PC-3 (cell line): ENCODE results near the gene TMEM259. TPM values are rescaled to one million over a fixed set of nuclear protein-coding genes. Genes with fewer than 3 reads are reported as not detected.

Experiments
- ATAC-seq: fragments of 200-7000 bp; cut with Tn5 transposase; 2 replicates; pipeline ENCODE4 v1.9.1; 2020; ENCODE audit warnings: mild to moderate bottlenecking, moderate library complexity
- Bru-seq: library from RNA; stranded (reverse); fragments of 400-500 nt; gene quantifications from one replicate; lab custom pipeline; 2021; lab: Mats Ljungman, UMichigan
- BruChase-seq, 2 experiments: library from RNA; stranded (reverse); fragments of 400-500 nt; gene quantifications; one replicate each; lab custom pipeline; 2021; lab: Mats Ljungman, UMichigan
- BruUV-seq: library from RNA; stranded (reverse); fragments of 400-500 nt; replicated peaks from 2 replicates; lab custom pipeline; 2021; lab: Mats Ljungman, UMichigan
- CTCF ChIA-PET: fragments of 300-600 bp; sonication (Branson Sonifier 250); formaldehyde crosslinking; loops from one replicate; lab custom pipeline; 2022; ENCODE audit warnings: antibody characterized with exemption; lab: Charles Lee
- POLR2A ChIA-PET: fragments of 300-600 bp; sonication (Branson Sonifier 250); formaldehyde crosslinking; loops from one replicate; lab custom pipeline; 2022; ENCODE audit warnings: antibody characterized with exemption; ENCODE audit not compliant: unreplicated experiment; lab: Charles Lee
- DNase-seq: peaks from one replicate; pipeline ENCODE4 v3.0.0-alpha.2; 2015
- H2AFZ ChIP-seq: fragments of 300-600 bp; sonication (generic); 2 replicates; pipeline ENCODE4 v1.6.0; 2016; ENCODE audit warnings: antibody characterized with exemption, low read length
- H3F3A ChIP-seq: fragments of 300-600 bp; sonication (generic); one replicate; pipeline ENCODE4 v1.6.0; 2017; ENCODE audit warnings: antibody characterized with exemption, low read length, control low read depth, mild to moderate bottlenecking; ENCODE audit not compliant: unreplicated experiment
- H3K27ac ChIP-seq: fragments of 300-600 bp; sonication (generic); 2 replicates; pipeline ENCODE4 v1.5.1; 2016; ENCODE audit warnings: mild to moderate bottlenecking, low read length
- H3K27me3 ChIP-seq: fragments of 300-600 bp; sonication (generic); 2 replicates; pipeline ENCODE4 v1.6.1; 2016; ENCODE audit warnings: low read length, mixed read lengths
- H3K36me3 ChIP-seq: fragments of 300-600 bp; sonication (generic); 2 replicates; pipeline ENCODE4 v1.6.1; 2016; ENCODE audit warnings: low read depth, mixed run types, low read length, mixed read lengths
- H3K4me1 ChIP-seq: fragments of 300-600 bp; sonication (generic); 2 replicates; pipeline ENCODE4 v1.5.1; 2016; ENCODE audit warnings: low read length; ENCODE audit not compliant: insufficient read depth
- H3K4me2 ChIP-seq: fragments of 300-600 bp; sonication (generic); 2 replicates; pipeline ENCODE4 v1.6.0; 2016; ENCODE audit warnings: low read length
- H3K4me3 ChIP-seq: fragments of 300-600 bp; sonication (generic); 2 replicates; pipeline ENCODE4 v1.5.1; 2016; ENCODE audit warnings: mild to moderate bottlenecking, low read length, mixed read lengths
- H3K79me2 ChIP-seq: fragments of 300-600 bp; sonication (generic); 2 replicates; pipeline ENCODE4 v1.6.1; 2017; ENCODE audit warnings: low read length, mixed read lengths
- H3K9ac ChIP-seq: fragments of 300-600 bp; sonication (generic); 2 replicates; pipeline ENCODE4 v1.6.0; 2016; ENCODE audit warnings: mild to moderate bottlenecking, low read length
- H3K9me2 ChIP-seq: fragments of 300-600 bp; sonication (generic); replicated peaks from 2 replicates; pipeline ENCODE4 v1.6.1; 2016; ENCODE audit warnings: mixed run types, low read length, mixed read lengths
- H3K9me3 ChIP-seq: fragments of 300-600 bp; sonication (generic); 2 replicates; pipeline ENCODE4 v1.6.1; 2016; ENCODE audit warnings: low read length, mixed read lengths
- H4K20me1 ChIP-seq: fragments of 300-600 bp; sonication (generic); 2 replicates; pipeline ENCODE4 v1.6.1; 2016; ENCODE audit warnings: low read length, mixed read lengths
- EZH2 ChIP-seq: fragments of 300-600 bp; sonication (generic); IDR thresholded peaks from one replicate; pipeline ENCODE4 v1.6.1; 2017; ENCODE audit warnings: antibody characterized with exemption, mild to moderate bottlenecking, low read length; ENCODE audit not compliant: unreplicated experiment
- EZH2phosphoT487 ChIP-seq: fragments of 300-600 bp; sonication (generic); IDR thresholded peaks from 2 replicates; pipeline ENCODE4 v1.6.1; 2018; ENCODE audit warnings: mild to moderate bottlenecking, antibody characterized with exemption, low read length, borderline replicate concordance
- intact Hi-C: fragments of 100-400 bp; cut with micrococcal nuclease; formaldehyde crosslinking; loops from 2 replicates; pipeline ENCODE4 v1.9.0; 2023
- long read RNA-seq: library from polyadenylated mRNA; unstranded; transcript quantifications from one replicate; pipeline ENCODE4 v2.0.0, GENCODE V29; 2021; ENCODE audit not compliant: unreplicated experiment
- total RNA-seq: library from RNA; depleted of rRNA; stranded (reverse); fragments of >200 nt; gene quantifications from 2 replicates; pipeline ENCODE4 v1.2.3, GENCODE V29; 2014; rRNA removed
- TF ChIP-seq, protein P1 (sequence below): fragments of 300-600 bp; sonication (generic); conservative IDR thresholded peaks from 2 replicates; pipeline ENCODE4 v1.5.1; 2017; ENCODE audit warnings: antibody characterized with exemption, low read depth, mild to moderate bottlenecking, low read length

Gene TMEM259
- total RNA-seq = 136 and 162 TPM in 2 replicates
- Bru-seq, nascent RNA = percentile 61 among the genes with signal in this experiment
- percentile 80 among the genes with signal in this experiment for BruChase-seq, experiment 1, labeled RNA remaining after a 6-hour chase
- BruChase-seq, experiment 2, labeled RNA remaining after a 2-hour chase = percentile 77 among the genes with signal in this experiment
- long read RNA-seq, transcript TMEM259-202 (11 exons, 2,748 nt) = minor isoform, 142 of 695 reads
- long read RNA-seq, transcript TMEM259-208 (1 exons, 1,637 nt) = major isoform, 212 of 695 reads
- long read RNA-seq, transcript TMEM259-204 (6 exons, 626 nt) = minor isoform, 6 of 695 reads
- long read RNA-seq, transcript TMEM259-211 (11 exons, 2,753 nt) = minor isoform, 7 of 695 reads
- long read RNA-seq, partial matches to known transcripts = 66 of 695 reads
- long read RNA-seq, other reads (novel, unspliced or antisense) = 261 of 695 reads

DNA sequence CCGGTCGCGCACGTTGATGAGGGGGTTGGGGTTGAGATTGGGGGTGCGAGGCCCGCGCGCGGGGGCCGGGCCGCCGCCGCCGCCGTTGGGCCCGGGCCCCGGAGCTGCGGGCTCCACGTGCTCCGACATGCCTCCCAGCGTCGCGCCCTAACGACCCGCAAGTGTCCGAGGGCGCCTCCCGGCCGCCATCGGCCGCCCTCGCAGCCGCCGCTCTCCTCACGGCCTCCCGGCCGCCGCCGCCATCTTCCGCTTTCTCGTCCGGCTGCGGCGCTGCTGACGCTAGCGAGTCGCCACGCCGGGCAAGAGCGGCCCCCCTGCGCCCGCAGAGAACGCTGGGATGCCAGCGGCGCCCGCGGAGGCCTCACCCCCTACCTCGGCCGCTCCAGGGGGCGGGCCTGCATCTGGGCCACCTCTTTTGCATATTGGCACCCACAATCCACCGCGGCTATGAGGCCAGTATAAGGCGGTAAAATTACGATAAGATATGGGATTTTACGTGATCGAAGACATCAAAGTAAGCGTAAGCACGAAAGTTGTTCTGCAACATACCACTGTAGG, at the start of gene TMEM259:
TSS of gene TMEM259 (minus strand) at position 256 of the 558 bp plus-strand sequence. CDS start at position 129, 127 bp downstream.
- Histone ChIP-seq H3K27ac (peak within 1 kb of the TSS; percentile 39), H3K27me3 (no peaks in the 10 kb centered on the region), H3K9me2 (no peaks in the 10 kb centered on the region), H3K4me3 (peak within 1 kb of the TSS; percentile 93), H3K36me3 (no peaks in the 10 kb centered on the region), H4K20me1 (peaks cover 40% of the 10 kb centered on the region), H3K4me2 (peak within 1 kb of the TSS; percentile 97), H3K9me3 (no peaks in the 10 kb centered on the region), H3F3A (no peaks in the 10 kb centered on the region), H2AFZ (0 out of 2 replicates have a peak within 1 kb of the TSS, but pooled peaks have one; percentile 12), H3K4me1 (peaks cover 22% of the 10 kb centered on the region), H3K9ac (peak within 1 kb of the TSS; percentile 92), H3K79me2 (peaks cover 50% of the 10 kb centered on the region)
- TF ChIP-seq EZH2phosphoT487 = no peak
- no peak for TF ChIP-seq EZH2
- TF ChIP-seq, protein P1, sequence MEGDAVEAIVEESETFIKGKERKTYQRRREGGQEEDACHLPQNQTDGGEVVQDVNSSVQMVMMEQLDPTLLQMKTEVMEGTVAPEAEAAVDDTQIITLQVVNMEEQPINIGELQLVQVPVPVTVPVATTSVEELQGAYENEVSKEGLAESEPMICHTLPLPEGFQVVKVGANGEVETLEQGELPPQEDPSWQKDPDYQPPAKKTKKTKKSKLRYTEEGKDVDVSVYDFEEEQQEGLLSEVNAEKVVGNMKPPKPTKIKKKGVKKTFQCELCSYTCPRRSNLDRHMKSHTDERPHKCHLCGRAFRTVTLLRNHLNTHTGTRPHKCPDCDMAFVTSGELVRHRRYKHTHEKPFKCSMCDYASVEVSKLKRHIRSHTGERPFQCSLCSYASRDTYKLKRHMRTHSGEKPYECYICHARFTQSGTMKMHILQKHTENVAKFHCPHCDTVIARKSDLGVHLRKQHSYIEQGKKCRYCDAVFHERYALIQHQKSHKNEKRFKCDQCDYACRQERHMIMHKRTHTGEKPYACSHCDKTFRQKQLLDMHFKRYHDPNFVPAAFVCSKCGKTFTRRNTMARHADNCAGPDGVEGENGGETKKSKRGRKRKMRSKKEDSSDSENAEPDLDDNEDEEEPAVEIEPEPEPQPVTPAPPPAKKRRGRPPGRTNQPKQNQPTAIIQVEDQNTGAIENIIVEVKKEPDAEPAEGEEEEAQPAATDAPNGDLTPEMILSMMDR = no peak
- POLR2A ChIA-PET = interaction anchor here (0.6 kb wide), 2 partner anchors 160 to 172 kb away, joined by 3 read pairs; no protein-coding TSS in a partner anchor
- CTCF ChIA-PET = no interaction called here
- BruUV-seq = no TSS peak
- DNase-seq (peak; percentile 93), ATAC-seq (peak; percentile 76)
- intact Hi-C loops = no loop called here

DNA sequence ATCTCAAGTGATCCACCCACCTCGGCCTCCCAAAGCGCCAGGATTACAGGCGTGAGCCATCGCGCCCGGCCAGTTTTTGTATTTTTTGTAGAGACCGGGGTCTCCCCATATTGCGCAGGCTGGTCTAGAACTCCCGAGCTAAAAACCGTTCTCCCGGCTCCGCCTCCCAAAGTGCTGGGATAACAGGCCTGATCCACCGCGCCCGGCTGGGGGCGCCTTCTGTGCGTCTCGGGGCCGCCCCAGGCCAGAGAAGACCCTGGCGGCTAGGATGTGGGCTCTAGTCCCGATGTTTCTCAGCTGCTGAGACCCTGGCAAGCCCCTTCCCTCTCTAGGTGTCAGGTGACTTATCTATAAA, 49.6 kb upstream of the TMEM259 start:
- intact Hi-C loops = no loop called here
- no peaks in the 10 kb centered on the region for H3K9me2 ChIP-seq
- no peak overlapping the region for H3K4me2 ChIP-seq
- ChIA-PET POLR2A (no interaction called here), CTCF (no interaction called here)
- no peaks in the 10 kb centered on the region for H3F3A ChIP-seq
- no peak overlapping the region for H3K9ac ChIP-seq
- no peak overlapping the region for H3K27ac ChIP-seq
- 0 out of 2 replicates have a peak, but pooled peaks cover 4% of the 10 kb centered on the region for H3K79me2 ChIP-seq
- no peak overlapping the region for H3K4me3 ChIP-seq
- TF ChIP-seq, protein P1 = no peak
- TF ChIP-seq EZH2phosphoT487 = no peak
- TF ChIP-seq EZH2 = no peak
- no peaks in the 10 kb centered on the region for H3K36me3 ChIP-seq
- H4K20me1 ChIP-seq = no peaks in the 10 kb centered on the region
- H2AFZ ChIP-seq = no peak overlapping the region
- no TSS peak for BruUV-seq
- no peak for DNase-seq
- no peak for ATAC-seq
- H3K4me1 ChIP-seq = peaks cover 12% of the 10 kb centered on the region
- H3K27me3 ChIP-seq = no peaks in the 10 kb centered on the region
- H3K9me3 ChIP-seq = no peaks in the 10 kb centered on the region
